ENCODE measurements around the gene SULT1A2.

Gene SULT1A2

GRCh38 chr16:28586466-28586865 lies 10.4 kb downstream of the SULT1A2 start:
- DNase-seq (ENCODE audit: insufficient read length, low spot score) (no peak), FAIRE-seq (no peak)
- TF ChIP-seq CTCF (IDR thresholded peaks at IDR 0.05; ENCODE audit: insufficient read depth, missing control alignments): no peak

GRCh38 chr16:28585674-28586073 lies 11.2 kb downstream of the SULT1A2 start:
- TF ChIP-seq CTCF (IDR thresholded peaks at IDR 0.05; ENCODE audit: insufficient read depth, missing control alignments): peak; percentile 1
- DNase-seq (ENCODE audit: insufficient read length, low spot score) (no peak), FAIRE-seq (no peak)

GRCh38 chr16:28580726-28581315 lies 16.0 kb downstream of the SULT1A2 start:
- DNase-seq (ENCODE audit: insufficient read length, low spot score) (no peak), FAIRE-seq (no peak)
- TF ChIP-seq CTCF (IDR thresholded peaks at IDR 0.05; ENCODE audit: insufficient read depth, missing control alignments): no peak

- DNase-seq (ENCODE audit: insufficient read length, low spot score) (no peak), FAIRE-seq (no peak)
- no peak for TF ChIP-seq CTCF (IDR thresholded peaks at IDR 0.05; ENCODE audit: insufficient read depth, missing control alignments)
Observed at GRCh38 chr16:28575446-28576109, 21.3 kb downstream of the SULT1A2 start.

GRCh38 chr16:28574925-28575324 lies 21.9 kb downstream of the SULT1A2 start:
- DNase-seq (ENCODE audit: insufficient read length, low spot score): no peak
- no peak for FAIRE-seq
- no peak for TF ChIP-seq CTCF (IDR thresholded peaks at IDR 0.05; ENCODE audit: insufficient read depth, missing control alignments)

- DNase-seq (ENCODE audit: insufficient read length, low spot score) (no peak), FAIRE-seq (no peak)
- TF ChIP-seq CTCF (IDR thresholded peaks at IDR 0.05; ENCODE audit: insufficient read depth, missing control alignments): no peak
Observed at GRCh38 chr16:28573738-28574718, 22.8 kb downstream of the SULT1A2 start.
